ENCODE measurements around the gene DHODH.
"Not testable (repeated sequence)": the region's sequence is repeated elsewhere in the genome, so short reads cannot be mapped to it uniquely, and the experiment has no call there.

The DHODH gene

GRCh38 chr16:72066747-72067146, 58.2 kb downstream of the DHODH start:
- TF ChIP-seq CTCF (IDR thresholded peaks at IDR 0.05; ENCODE audit: low read depth, low read length, missing control alignments) = peak; percentile 66
- H3K4me3 ChIP-seq (ENCODE audit: low read depth, low read length) = no peak overlapping the region
- no peak for DNase-seq (ENCODE audit: low read depth)

GRCh38 chr16:72068930-72069329, 60.4 kb downstream of the DHODH start:
- no peak for DNase-seq (ENCODE audit: low read depth)
- no peak for TF ChIP-seq CTCF (IDR thresholded peaks at IDR 0.05; ENCODE audit: low read depth, low read length, missing control alignments)
- H3K4me3 ChIP-seq (ENCODE audit: low read depth, low read length) = no peak overlapping the region

GRCh38 chr16:72072514-72073342, 64.2 kb downstream of the DHODH start:
- no peak for TF ChIP-seq CTCF (IDR thresholded peaks at IDR 0.05; ENCODE audit: low read depth, low read length, missing control alignments)
- DNase-seq (ENCODE audit: low read depth) = no peak
- H3K4me3 ChIP-seq (ENCODE audit: low read depth, low read length) = no peak overlapping the region

GRCh38 chr16:72073560-72074230, 65.2 kb downstream of the DHODH start:
- TF ChIP-seq CTCF (IDR thresholded peaks at IDR 0.05; ENCODE audit: low read depth, low read length, missing control alignments) = no peak
- H3K4me3 ChIP-seq (ENCODE audit: low read depth, low read length) = no peak overlapping the region
- no peak for DNase-seq (ENCODE audit: low read depth)

GRCh38 chr16:72075067-72075466, 66.5 kb downstream of the DHODH start:
- not testable (repeated sequence) for DNase-seq (ENCODE audit: low read depth); H3K4me3 ChIP-seq (ENCODE audit: low read depth, low read length)

Measured in GM12864 (cell line).